Lung microvascular endothelial cell (primary cell): ENCODE data around the gene NOX3. TPM values are rescaled to one million over a fixed set of nuclear protein-coding genes. Genes with fewer than 3 reads are reported as not detected.
"Not testable (repeated sequence)": the region's sequence is repeated elsewhere in the genome, so short reads cannot be mapped to it uniquely, and the experiment has no call there.

Experiments
- DNase-seq, 2 donors: peaks; one replicate each; pipeline versions ENCODE4 v3.0.0 to v3.0.0-alpha.2; 2010; ENCODE audit warnings: low read depth in 2 of 2
- total RNA-seq: library from RNA; depleted of rRNA; stranded (reverse); fragments of >200 nt; gene quantifications from 2 replicates; pipeline ENCODE4 v1.2.1, GENCODE V29; 2014

NOX3 gene
- total RNA-seq, 1 donor from 2014 or later: not detected

GRCh38 chr6:155470979-155471616 is 15.5 kb upstream of the NOX3 start:
- not testable (repeated sequence) for DNase-seq

DNA sequence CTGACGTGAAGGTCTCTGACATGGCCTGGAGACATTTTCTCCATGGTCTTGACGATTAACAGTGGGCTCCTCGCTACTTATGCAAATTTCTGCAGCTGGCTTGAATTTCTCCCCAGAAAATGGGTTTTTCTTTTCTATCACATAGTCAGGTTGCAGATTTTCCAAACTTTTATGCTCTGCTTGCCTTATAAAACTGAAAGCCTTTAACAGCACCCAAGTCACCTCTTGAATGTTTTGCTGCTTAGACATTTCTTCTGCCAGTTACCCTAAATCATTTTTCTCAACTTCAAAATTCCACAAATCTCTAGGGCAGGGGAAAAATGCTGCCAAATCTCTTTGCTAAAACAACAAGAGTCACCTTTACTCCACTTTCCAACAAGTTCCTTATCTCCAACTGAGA is 12.9 kb upstream of the NOX3 start:
- DNase-seq: not testable (repeated sequence)

GRCh38 chr6:155466539-155466938 is 10.9 kb upstream of the NOX3 start:
- DNase-seq: no peak

DNA sequence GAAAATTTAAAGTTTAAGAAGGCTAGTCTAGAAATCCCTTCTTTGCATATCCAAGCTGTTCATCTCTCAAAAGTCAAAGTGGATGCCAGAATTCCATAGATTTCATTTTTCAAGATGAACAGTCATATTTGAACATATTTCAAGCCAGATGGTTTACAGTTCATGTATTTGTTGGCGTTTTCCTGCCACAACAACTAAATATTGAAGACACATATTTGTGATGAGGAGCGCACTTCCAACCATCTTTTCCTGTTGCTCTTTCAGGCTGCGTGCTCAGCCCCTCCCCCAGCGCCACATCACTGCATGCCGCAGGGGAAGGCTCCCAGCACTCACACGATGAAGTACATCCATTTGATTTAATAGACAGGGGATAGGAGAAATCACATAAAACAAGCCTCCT is 5.9 kb upstream of the NOX3 start:
- peak in 1 of 2 donors; percentile 8 for DNase-seq

GRCh38 chr6:155454471-155454870 is 1.2 kb downstream of the NOX3 start:
- DNase-seq: no peak

GRCh38 chr6:155454008-155454407 is 1.6 kb downstream of the NOX3 start:
- DNase-seq: no peak

DNA sequence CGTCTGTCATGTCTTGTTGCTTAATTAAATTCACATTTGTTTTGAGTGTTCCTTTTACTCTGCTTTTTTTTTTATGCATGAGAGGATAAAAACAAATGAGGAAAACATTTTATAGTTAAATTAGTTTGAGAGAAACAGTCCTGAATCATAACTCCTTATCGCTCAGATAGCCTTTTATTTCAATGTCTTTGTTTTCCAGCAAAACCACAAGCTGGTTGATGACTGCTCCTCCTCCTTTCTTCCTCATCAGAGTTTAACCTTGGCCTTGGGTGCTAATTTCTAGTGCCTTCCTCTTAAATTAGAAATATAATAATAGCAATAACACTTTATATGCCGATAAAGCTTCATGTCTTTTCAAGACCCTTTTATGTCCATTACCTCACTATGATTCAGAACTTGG is 3.1 kb downstream of the NOX3 start:
- DNase-seq: no peak

DNA sequence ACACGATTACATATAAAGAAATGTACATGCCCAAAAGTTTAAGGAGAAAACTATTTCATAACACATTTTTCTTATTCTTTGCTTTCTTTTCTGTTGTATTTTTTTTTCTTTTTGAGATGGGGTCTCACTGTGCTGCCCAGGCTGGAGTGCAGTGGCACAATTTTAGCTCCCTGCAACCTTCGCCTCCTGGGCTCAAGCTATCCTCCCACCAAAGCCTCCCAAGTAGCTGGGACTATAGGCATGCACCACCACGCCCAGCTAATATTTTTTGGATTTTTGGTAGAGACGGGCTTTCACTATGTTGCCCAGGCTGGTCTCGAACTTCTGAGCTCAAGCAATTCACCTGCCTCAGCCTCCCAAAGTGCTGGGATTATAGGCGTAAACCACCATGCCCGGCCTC is 4.1 kb downstream of the NOX3 start:
- not testable (repeated sequence) for DNase-seq

DNA sequence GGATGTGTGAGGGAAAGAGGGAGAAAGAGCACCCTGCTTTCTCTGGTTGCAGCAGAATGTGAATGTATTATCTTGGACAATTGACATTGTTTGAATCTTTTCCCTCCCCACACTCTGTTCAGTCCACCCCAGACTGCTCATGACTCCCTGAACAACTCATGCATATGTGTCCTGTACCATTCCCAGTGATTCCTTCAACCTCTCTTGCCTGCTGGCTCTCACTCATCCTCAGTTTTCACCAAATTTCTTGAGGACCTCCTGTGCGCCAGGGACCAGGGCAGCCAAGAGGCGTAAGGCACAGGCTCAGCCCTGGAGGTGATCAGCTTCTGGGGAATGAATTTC is 5.4 kb downstream of the NOX3 start:
- no peak for DNase-seq

- peak; percentile 44 to 92 for DNase-seq
These were observed 6.0 kb downstream of the NOX3 start for GRCh38 chr6:155449450-155450239.

- DNase-seq: peak in 1 of 2 donors; percentile 27
These were observed 6.8 kb downstream of the NOX3 start for GRCh38 chr6:155448668-155449449.

GRCh38 chr6:155447949-155448348 is 7.7 kb downstream of the NOX3 start:
- no peak for DNase-seq

- no peak for DNase-seq
These were observed 10.4 kb downstream of the NOX3 start for GRCh38 chr6:155444952-155445903.

DNA sequence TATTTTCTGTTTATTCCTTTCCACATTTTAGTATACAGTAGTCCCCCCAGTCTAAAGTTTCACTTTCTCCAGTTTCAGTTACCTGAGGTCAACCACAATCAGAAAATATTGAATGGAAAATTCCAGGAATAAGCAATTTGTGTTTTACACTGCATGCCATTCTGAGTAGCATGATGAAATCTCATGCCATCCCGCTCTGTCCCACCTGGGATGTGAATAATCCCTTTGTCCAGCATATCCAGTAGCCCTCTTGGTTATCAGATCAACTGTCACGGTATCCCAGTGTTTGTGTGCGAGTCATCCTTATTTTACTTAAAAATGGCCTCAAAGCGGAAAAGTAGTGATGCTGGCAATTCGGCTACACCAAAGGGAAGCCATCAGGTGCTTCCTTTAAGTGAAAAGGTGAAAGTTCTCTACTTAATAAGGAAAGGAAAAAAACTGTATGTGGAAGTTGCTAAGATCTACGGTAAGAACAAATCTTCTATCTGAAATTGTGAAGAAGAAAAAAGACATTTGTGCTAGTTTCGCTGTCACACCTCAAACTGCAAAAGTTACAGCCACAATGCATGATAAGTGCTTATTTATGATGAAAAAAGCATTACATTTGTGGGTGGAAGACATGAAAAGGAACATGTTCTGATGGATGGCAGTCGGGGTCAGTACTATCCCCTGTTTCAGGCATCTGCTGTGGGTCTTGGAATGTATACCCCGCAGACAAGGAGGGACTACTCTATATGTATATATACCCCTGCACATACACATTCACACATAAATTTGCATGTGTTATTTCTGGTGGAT is 11.3 kb downstream of the NOX3 start:
- DNase-seq: peak; percentile 37 to 52

GRCh38 chr6:155443168-155443567 is 12.5 kb downstream of the NOX3 start:
- no peak for DNase-seq

GRCh38 chr6:155442562-155442961 is 13.1 kb downstream of the NOX3 start:
- DNase-seq: no peak

DNA sequence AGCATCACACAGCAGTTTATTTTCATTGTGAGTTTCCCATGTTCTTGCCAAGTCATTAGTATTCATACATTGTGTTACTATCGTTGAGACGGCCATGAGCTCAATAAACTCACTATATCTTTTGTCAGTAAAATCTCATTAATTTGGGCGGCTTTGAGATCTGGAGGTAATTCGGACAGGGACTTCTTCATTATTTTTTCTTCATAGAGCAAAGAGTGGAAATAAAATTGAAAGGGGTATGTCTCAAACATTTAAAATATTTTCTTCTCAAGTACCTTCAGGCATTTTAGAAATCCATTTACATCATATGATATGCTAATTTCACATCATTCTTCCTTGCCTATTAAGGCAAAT is 14.6 kb downstream of the NOX3 start:
- no peak for DNase-seq

GRCh38 chr6:155440398-155441111 is 15.1 kb downstream of the NOX3 start:
- DNase-seq: no peak

DNA sequence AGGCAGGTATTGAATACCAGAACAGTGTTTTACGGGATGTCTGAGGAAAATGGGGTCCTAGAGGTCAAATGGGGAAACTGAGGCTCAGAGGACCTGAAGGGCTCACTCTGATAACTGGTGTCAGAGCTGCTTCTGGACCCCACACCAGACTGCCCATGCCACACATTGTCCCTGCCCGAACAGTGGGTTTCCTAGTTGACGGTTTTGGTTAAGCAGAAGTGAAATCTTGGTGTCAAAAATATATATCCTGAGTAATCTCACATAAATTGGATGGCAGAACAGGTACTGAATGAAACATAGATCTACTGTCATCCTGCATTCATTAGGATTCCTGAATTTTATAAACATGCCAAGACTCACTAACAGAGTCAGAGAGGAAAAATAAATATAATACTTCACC is 16.3 kb downstream of the NOX3 start:
- DNase-seq: no peak
